HG03469 (cell line): ENCODE data around the gene ABHD14A.

Experiments used
- ATAC-seq: cut with Tn5 transposase; IDR thresholded peaks from one replicate; pipeline ENCODE4 v1.9.1; 2021; ENCODE audit warnings: mild to moderate bottlenecking, moderate library complexity, moderate number of reproducible peaks; ENCODE audit not compliant: unreplicated experiment

ABHD14A gene

GRCh38 chr3:51940648-51941462 lies 34.0 kb upstream of the ABHD14A start:
- no peak for ATAC-seq

- ATAC-seq, result no peak
Measured at GRCh38 chr3:51941463-51941797, 33.4 kb upstream of the ABHD14A start.

- ATAC-seq, result peak; percentile 83
Measured at GRCh38 chr3:51941798-51942602, 32.9 kb upstream of the ABHD14A start, which contains the start of the genes PARP3 and RRP9. Gene PARP3 (plus strand): TSS chr3:51942363. CDS start chr3:51943356, 993 bp downstream. Gene RRP9 (minus strand): TSS chr3:51941904. CDS start chr3:51941867, 37 bp downstream.

GRCh38 chr3:51942603-51943450 lies 32.0 kb upstream of the ABHD14A start:
- ATAC-seq, result no peak

GRCh38 chr3:51943451-51944391 lies 31.1 kb upstream of the ABHD14A start:
- no peak for ATAC-seq

- no peak for ATAC-seq
Measured at GRCh38 chr3:51944451-51945021, 30.3 kb upstream of the ABHD14A start.

- ATAC-seq, result no peak
Measured at GRCh38 chr3:51945031-51945840, 29.6 kb upstream of the ABHD14A start.

GRCh38 chr3:51945926-51946705 lies 28.7 kb upstream of the ABHD14A start:
- no peak for ATAC-seq

- no peak for ATAC-seq
Measured at GRCh38 chr3:51946796-51947195, 28.1 kb upstream of the ABHD14A start.

- ATAC-seq, result no peak
Measured at GRCh38 chr3:51947215-51947900, 27.5 kb upstream of the ABHD14A start.

GRCh38 chr3:51948016-51948580 lies 26.8 kb upstream of the ABHD14A start:
- no peak for ATAC-seq

GRCh38 chr3:51949121-51949520 lies 25.7 kb upstream of the ABHD14A start:
- no peak for ATAC-seq

GRCh38 chr3:51950899-51951298 lies 24.0 kb upstream of the ABHD14A start:
- no peak for ATAC-seq

- no peak for ATAC-seq
Measured at GRCh38 chr3:51953445-51953844, 21.4 kb upstream of the ABHD14A start.

GRCh38 chr3:51954105-51954504 lies 20.8 kb upstream of the ABHD14A start:
- ATAC-seq, result no peak

- ATAC-seq, result no peak
Measured at GRCh38 chr3:51954713-51955112, 20.2 kb upstream of the ABHD14A start.
